GM21825 (cell line): ENCODE measurements around the gene NFATC1.

Experiments used
- ATAC-seq: cut with Tn5 transposase; IDR thresholded peaks from one replicate; pipeline ENCODE4 v1.9.1; 2021; ENCODE audit warnings: mild to moderate bottlenecking, moderate library complexity; ENCODE audit not compliant: unreplicated experiment

The NFATC1 gene

GRCh38 chr18:79395761-79396404 is at the start of gene NFATC1:
Gene NFATC1, plus strand, starts transcription at chr18:79395930. Its CDS starts 295 bp downstream, at chr18:79396225.
- no peak for ATAC-seq

- ATAC-seq, result no peak
Observed at GRCh38 chr18:79345981-79346380, 49.7 kb upstream of the NFATC1 start.

- no peak for ATAC-seq
Observed at GRCh38 chr18:79348066-79348465, 47.7 kb upstream of the NFATC1 start.

GRCh38 chr18:79352432-79352831 is 43.3 kb upstream of the NFATC1 start:
- no peak for ATAC-seq

GRCh38 chr18:79353267-79353666 is 42.5 kb upstream of the NFATC1 start:
- no peak for ATAC-seq

GRCh38 chr18:79354350-79354749 is 41.4 kb upstream of the NFATC1 start:
- ATAC-seq, result no peak

- ATAC-seq, result peak; percentile 59
Observed at GRCh38 chr18:79355433-79356335, 40.0 kb upstream of the NFATC1 start.

GRCh38 chr18:79356435-79356834 is 39.3 kb upstream of the NFATC1 start:
- ATAC-seq, result peak; percentile 84

GRCh38 chr18:79360933-79361332 is 34.8 kb upstream of the NFATC1 start:
- ATAC-seq, result no peak

- ATAC-seq, result no peak
Observed at GRCh38 chr18:79361766-79362522, 33.8 kb upstream of the NFATC1 start.

- ATAC-seq, result no peak
Observed at GRCh38 chr18:79365701-79366100, 30.0 kb upstream of the NFATC1 start.

- no peak for ATAC-seq
Observed at GRCh38 chr18:79366177-79367094, 29.3 kb upstream of the NFATC1 start.

- ATAC-seq, result no peak
Observed at GRCh38 chr18:79367480-79367879, 28.2 kb upstream of the NFATC1 start.

GRCh38 chr18:79367989-79368388 is 27.7 kb upstream of the NFATC1 start:
- no peak for ATAC-seq

- ATAC-seq, result no peak
Observed at GRCh38 chr18:79368681-79369080, 27.0 kb upstream of the NFATC1 start.

- ATAC-seq, result no peak
Observed at GRCh38 chr18:79371561-79372121, 24.1 kb upstream of the NFATC1 start.

- ATAC-seq, result no peak
Observed at GRCh38 chr18:79372461-79372860, 23.3 kb upstream of the NFATC1 start.

- no peak for ATAC-seq
Observed at GRCh38 chr18:79372991-79373390, 22.7 kb upstream of the NFATC1 start.

GRCh38 chr18:79373736-79374135 is 22.0 kb upstream of the NFATC1 start:
- no peak for ATAC-seq
